WTC11 (cell line): ENCODE results near the gene ZCCHC14. TPM values are rescaled to one million over a fixed set of nuclear protein-coding genes. Genes with fewer than 3 reads are reported as not detected.

ENCODE experiments used
- ATAC-seq: fragments of 200-7000 bp; cut with Tn5 transposase; 2 replicates; pipeline ENCODE4 v1.10.0; 2021; ENCODE audit warnings: mild to moderate bottlenecking, moderate library complexity
- CTCF ChIA-PET: fragments of 300-600 bp; sonication (Branson Sonifier 250); formaldehyde crosslinking; loops from one replicate; lab custom pipeline; 2021; ENCODE audit warnings: antibody characterized with exemption; lab: Charles Lee
- POLR2A ChIA-PET: fragments of 350-600 bp; sonication (Branson Sonifier 250); formaldehyde crosslinking; loops from one replicate; lab custom pipeline; 2021; ENCODE audit warnings: antibody characterized with exemption; lab: Charles Lee
- DNase-seq: peaks from one replicate; pipeline ENCODE4 v3.0.0; 2021; ENCODE audit warnings: low spot score
- H3K27ac Mint-ChIP-seq: 2 replicates; pipeline ENCODE4 v1.8.0; 2021; ENCODE audit warnings: mixed read lengths
- H3K27me3 Mint-ChIP-seq: 2 replicates; pipeline ENCODE4 v1.8.0; 2021; ENCODE audit warnings: low read depth, mild to moderate bottlenecking, moderate library complexity, mixed read lengths
- H3K36me3 Mint-ChIP-seq: 2 replicates; pipeline ENCODE4 v1.8.0; 2021; ENCODE audit warnings: mixed read lengths
- H3K4me1 Mint-ChIP-seq: 2 replicates; pipeline ENCODE4 v1.8.0; 2022; ENCODE audit warnings: mixed read lengths
- H3K4me3 Mint-ChIP-seq: 2 replicates; pipeline ENCODE4 v1.8.0; 2021; ENCODE audit warnings: mild to moderate bottlenecking, moderate library complexity, mixed read lengths
- H3K9me3 Mint-ChIP-seq: 2 replicates; pipeline ENCODE4 v1.8.0; 2021; ENCODE audit warnings: mixed read lengths
- ATF1 ChIP-seq: sonication (generic); formaldehyde crosslinking; IDR thresholded peaks from 2 replicates; pipeline ENCODE4 v1.8.1; 2023; ENCODE audit warnings: mild to moderate bottlenecking, moderate library complexity, missing genetic modification reagents
- ATF2 ChIP-seq: sonication (generic); formaldehyde crosslinking; IDR thresholded peaks from 2 replicates; pipeline ENCODE4 v1.8.1; 2022; ENCODE audit warnings: low read depth, missing genetic modification reagents, borderline replicate concordance
- CBFB ChIP-seq: sonication (generic); formaldehyde crosslinking; IDR thresholded peaks from 2 replicates; pipeline ENCODE4 v1.8.1; 2022; ENCODE audit warnings: mild to moderate bottlenecking, low read depth, missing genetic modification reagents
- E2F5 ChIP-seq: sonication (generic); formaldehyde crosslinking; IDR thresholded peaks from 2 replicates; pipeline ENCODE4 v1.8.1; 2022; ENCODE audit warnings: mild to moderate bottlenecking, moderate library complexity, missing genetic modification reagents
- PREB ChIP-seq: sonication (generic); formaldehyde crosslinking; IDR thresholded peaks from 2 replicates; pipeline ENCODE4 v1.8.1; 2022; ENCODE audit warnings: mild to moderate bottlenecking, missing genetic modification reagents, moderate library complexity, borderline replicate concordance
- SP1 ChIP-seq: sonication (generic); formaldehyde crosslinking; conservative IDR thresholded peaks from 2 replicates; pipeline ENCODE4 v1.8.1; 2022; ENCODE audit warnings: missing genetic modification reagents
- TEAD4 ChIP-seq: sonication (generic); formaldehyde crosslinking; IDR thresholded peaks from 2 replicates; pipeline ENCODE4 v1.8.0; 2022; ENCODE audit warnings: mild to moderate bottlenecking, missing genetic modification reagents
- ZMAT4 ChIP-seq: fragments of 250-450 bp; sonication (Bioruptor Pico); IDR thresholded peaks from 2 replicates; pipeline ENCODE4 v1.9.0; 2021; ENCODE audit warnings: mild to moderate bottlenecking
- ZNF138 ChIP-seq: sonication (generic); formaldehyde crosslinking; conservative IDR thresholded peaks from 2 replicates; pipeline ENCODE4 v1.8.1; 2022; ENCODE audit warnings: mild to moderate bottlenecking, moderate library complexity, missing genetic modification reagents
- ZNF281 ChIP-seq: sonication (generic); formaldehyde crosslinking; IDR thresholded peaks from 2 replicates; pipeline ENCODE4 v1.8.0; 2023; ENCODE audit warnings: mild to moderate bottlenecking, missing genetic modification reagents
- ZNF423 ChIP-seq: fragments of 250-450 bp; sonication (Bioruptor Pico); IDR thresholded peaks from 2 replicates; pipeline ENCODE4 v2.1.2; 2022; ENCODE audit warnings: mild to moderate bottlenecking, moderate library complexity
- total RNA-seq: library from RNA; stranded (reverse); gene quantifications from 3 replicates; pipeline ENCODE4 v1.2.3, GENCODE V29; 2021
- TF ChIP-seq, protein P1 (sequence below): sonication (generic); formaldehyde crosslinking; conservative IDR thresholded peaks from 2 replicates; pipeline ENCODE4 v1.8.1; 2023; ENCODE audit warnings: mild to moderate bottlenecking, low read depth, missing genetic modification reagents, moderate library complexity
- TF ChIP-seq, protein P2 (sequence below): sonication (generic); formaldehyde crosslinking; IDR thresholded peaks from 2 replicates; pipeline ENCODE4 v1.8.1; 2023; ENCODE audit warnings: mild to moderate bottlenecking, missing genetic modification reagents, moderate library complexity
- TF ChIP-seq, protein P3 (sequence below): sonication (generic); formaldehyde crosslinking; IDR thresholded peaks from 2 replicates; pipeline ENCODE4 v1.8.1; 2023; ENCODE audit warnings: mild to moderate bottlenecking, missing genetic modification reagents
- TF ChIP-seq, protein P4 (sequence below): sonication (generic); formaldehyde crosslinking; IDR thresholded peaks from 2 replicates; pipeline ENCODE4 v1.8.1; 2022; ENCODE audit warnings: missing genetic modification reagents, borderline replicate concordance

The ZCCHC14 gene
- total RNA-seq, 1 experiment from 2014 or later: 33.8 TPM

DNA sequence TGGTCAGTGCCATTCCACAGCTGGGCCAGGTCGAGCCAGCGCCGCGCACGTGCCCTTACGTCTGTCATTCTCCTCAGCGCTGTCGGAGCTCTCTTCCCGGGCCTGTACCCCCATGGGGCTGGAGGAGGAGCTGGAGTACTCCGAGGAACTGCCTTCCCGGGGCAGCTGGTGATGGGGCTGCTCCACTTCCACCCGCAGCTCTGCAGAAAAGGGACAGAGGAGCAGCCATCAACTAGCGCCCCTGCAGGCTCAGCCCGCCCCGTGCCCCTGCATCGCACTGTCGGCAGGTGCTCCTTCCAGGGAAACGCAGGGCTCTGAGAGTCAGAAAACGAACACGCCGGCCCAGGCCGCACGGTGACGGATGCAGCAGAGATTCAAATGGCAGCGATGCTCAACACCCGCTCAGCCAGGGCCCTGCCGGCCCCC lies 79.8 kb downstream of the ZCCHC14 start:
- Mint-ChIP-seq H3K4me1 (no peaks in the 10 kb centered on the region), H3K27me3 (no peaks in the 10 kb centered on the region), H3K36me3 (peaks cover 44% of the 10 kb centered on the region), H3K9me3 (no peaks in the 10 kb centered on the region), H3K27ac (no peak overlapping the region), H3K4me3 (no peak overlapping the region)
- DNase-seq (no peak), ATAC-seq (no peak)
- ChIA-PET POLR2A (no interaction called here), CTCF (interaction anchor here (1.4 kb wide), 1 partner anchor 19 kb away, joined by 7 read pairs; no protein-coding TSS in a partner anchor)
- TF ChIP-seq, protein P1, sequence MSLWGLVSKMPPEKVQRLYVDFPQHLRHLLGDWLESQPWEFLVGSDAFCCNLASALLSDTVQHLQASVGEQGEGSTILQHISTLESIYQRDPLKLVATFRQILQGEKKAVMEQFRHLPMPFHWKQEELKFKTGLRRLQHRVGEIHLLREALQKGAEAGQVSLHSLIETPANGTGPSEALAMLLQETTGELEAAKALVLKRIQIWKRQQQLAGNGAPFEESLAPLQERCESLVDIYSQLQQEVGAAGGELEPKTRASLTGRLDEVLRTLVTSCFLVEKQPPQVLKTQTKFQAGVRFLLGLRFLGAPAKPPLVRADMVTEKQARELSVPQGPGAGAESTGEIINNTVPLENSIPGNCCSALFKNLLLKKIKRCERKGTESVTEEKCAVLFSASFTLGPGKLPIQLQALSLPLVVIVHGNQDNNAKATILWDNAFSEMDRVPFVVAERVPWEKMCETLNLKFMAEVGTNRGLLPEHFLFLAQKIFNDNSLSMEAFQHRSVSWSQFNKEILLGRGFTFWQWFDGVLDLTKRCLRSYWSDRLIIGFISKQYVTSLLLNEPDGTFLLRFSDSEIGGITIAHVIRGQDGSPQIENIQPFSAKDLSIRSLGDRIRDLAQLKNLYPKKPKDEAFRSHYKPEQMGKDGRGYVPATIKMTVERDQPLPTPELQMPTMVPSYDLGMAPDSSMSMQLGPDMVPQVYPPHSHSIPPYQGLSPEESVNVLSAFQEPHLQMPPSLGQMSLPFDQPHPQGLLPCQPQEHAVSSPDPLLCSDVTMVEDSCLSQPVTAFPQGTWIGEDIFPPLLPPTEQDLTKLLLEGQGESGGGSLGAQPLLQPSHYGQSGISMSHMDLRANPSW (CRISPR knock-in tag): no peak
- TF ChIP-seq ATF1 (CRISPR knock-in tag) (no peak), SP1 (CRISPR knock-in tag) (no peak), ZNF423 (CRISPR knock-in tag) (no peak)
- TF ChIP-seq, protein P2, sequence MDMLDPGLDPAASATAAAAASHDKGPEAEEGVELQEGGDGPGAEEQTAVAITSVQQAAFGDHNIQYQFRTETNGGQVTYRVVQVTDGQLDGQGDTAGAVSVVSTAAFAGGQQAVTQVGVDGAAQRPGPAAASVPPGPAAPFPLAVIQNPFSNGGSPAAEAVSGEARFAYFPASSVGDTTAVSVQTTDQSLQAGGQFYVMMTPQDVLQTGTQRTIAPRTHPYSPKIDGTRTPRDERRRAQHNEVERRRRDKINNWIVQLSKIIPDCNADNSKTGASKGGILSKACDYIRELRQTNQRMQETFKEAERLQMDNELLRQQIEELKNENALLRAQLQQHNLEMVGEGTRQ (CRISPR knock-in tag): no peak
- TF ChIP-seq, protein P3, sequence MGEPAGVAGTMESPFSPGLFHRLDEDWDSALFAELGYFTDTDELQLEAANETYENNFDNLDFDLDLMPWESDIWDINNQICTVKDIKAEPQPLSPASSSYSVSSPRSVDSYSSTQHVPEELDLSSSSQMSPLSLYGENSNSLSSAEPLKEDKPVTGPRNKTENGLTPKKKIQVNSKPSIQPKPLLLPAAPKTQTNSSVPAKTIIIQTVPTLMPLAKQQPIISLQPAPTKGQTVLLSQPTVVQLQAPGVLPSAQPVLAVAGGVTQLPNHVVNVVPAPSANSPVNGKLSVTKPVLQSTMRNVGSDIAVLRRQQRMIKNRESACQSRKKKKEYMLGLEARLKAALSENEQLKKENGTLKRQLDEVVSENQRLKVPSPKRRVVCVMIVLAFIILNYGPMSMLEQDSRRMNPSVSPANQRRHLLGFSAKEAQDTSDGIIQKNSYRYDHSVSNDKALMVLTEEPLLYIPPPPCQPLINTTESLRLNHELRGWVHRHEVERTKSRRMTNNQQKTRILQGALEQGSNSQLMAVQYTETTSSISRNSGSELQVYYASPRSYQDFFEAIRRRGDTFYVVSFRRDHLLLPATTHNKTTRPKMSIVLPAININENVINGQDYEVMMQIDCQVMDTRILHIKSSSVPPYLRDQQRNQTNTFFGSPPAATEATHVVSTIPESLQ (CRISPR knock-in tag): no peak
- TF ChIP-seq, all 79 proteins: peak for 0

- H3K4me3 Mint-ChIP-seq: no peak overlapping the region
- H3K27ac Mint-ChIP-seq: no peak overlapping the region
- DNase-seq (no peak), ATAC-seq (no peak)
- POLR2A ChIA-PET: no interaction called here
- no peaks in the 10 kb centered on the region for H3K9me3 Mint-ChIP-seq
- no peaks in the 10 kb centered on the region for H3K4me1 Mint-ChIP-seq
- CTCF ChIA-PET: interaction anchor here (1.4 kb wide), 1 partner anchor 19 kb away, joined by 7 read pairs; no protein-coding TSS in a partner anchor
- H3K36me3 Mint-ChIP-seq: peaks cover 44% of the 10 kb centered on the region
- H3K27me3 Mint-ChIP-seq: no peaks in the 10 kb centered on the region
- TF ChIP-seq PREB (CRISPR knock-in tag): no peak
- TF ChIP-seq E2F5 (CRISPR knock-in tag): no peak
- no peak for TF ChIP-seq ZNF281 (CRISPR knock-in tag)
- TF ChIP-seq, protein P4, sequence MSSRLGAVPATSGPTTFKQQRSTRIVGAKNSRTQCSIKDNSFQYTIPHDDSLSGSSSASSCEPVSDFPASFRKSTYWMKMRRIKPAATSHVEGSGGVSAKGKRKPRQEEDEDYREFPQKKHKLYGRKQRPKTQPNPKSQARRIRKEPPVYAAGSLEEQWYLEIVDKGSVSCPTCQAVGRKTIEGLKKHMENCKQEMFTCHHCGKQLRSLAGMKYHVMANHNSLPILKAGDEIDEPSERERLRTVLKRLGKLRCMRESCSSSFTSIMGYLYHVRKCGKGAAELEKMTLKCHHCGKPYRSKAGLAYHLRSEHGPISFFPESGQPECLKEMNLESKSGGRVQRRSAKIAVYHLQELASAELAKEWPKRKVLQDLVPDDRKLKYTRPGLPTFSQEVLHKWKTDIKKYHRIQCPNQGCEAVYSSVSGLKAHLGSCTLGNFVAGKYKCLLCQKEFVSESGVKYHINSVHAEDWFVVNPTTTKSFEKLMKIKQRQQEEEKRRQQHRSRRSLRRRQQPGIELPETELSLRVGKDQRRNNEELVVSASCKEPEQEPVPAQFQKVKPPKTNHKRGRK (CRISPR knock-in tag): no peak
- TF ChIP-seq ZMAT4 (CRISPR knock-in tag): no peak
- TF ChIP-seq TEAD4 (CRISPR knock-in tag): no peak
- TF ChIP-seq, protein P3 (CRISPR knock-in tag): no peak
- no peak for TF ChIP-seq CBFB (CRISPR knock-in tag)
- TF ChIP-seq ZNF138 (CRISPR knock-in tag): no peak
- no peak for TF ChIP-seq ATF2 (CRISPR knock-in tag)
Measured at GRCh38 chr16:87412371-87412995, 80.3 kb downstream of the ZCCHC14 start.
